Brain microvascular endothelial cell (primary cell): ENCODE measurements around the gene INO80.

Source experiments
- DNase-seq: peaks from one replicate; pipeline ENCODE4 v3.0.0-alpha.2; 2020
- H3K27ac ChIP-seq: fragments of 250-450 bp; sonication (Bioruptor Pico); 2 replicates; pipeline ENCODE4 v1.5.1; 2020; ENCODE audit warnings: mild to moderate bottlenecking, moderate library complexity
- H3K27me3 ChIP-seq: fragments of 250-450 bp; sonication (Bioruptor Pico); replicated peaks from 2 replicates; pipeline ENCODE4 v1.5.1; 2020; ENCODE audit warnings: mild to moderate bottlenecking
- H3K36me3 ChIP-seq: fragments of 250-450 bp; sonication (Bioruptor Pico); replicated peaks from 2 replicates; pipeline ENCODE4 v1.5.1; 2020; ENCODE audit warnings: mild to moderate bottlenecking
- H3K4me3 ChIP-seq: 2 replicates; pipeline ENCODE4 v1.5.1; 2011; ENCODE audit warnings: low read depth, mild to moderate bottlenecking, control low read depth, low read length, moderate library complexity
- in situ Hi-C: cut with HindIII; loops from 2 replicates; pipeline ENCODE4 v1.10.0; 2017; ENCODE audit warnings: low sequenced_read_pairs, low pct_ligation_motif_present
- TF ChIP-seq, protein P1 (sequence below): IDR thresholded peaks from 2 replicates; pipeline ENCODE4 v1.5.1; 2011; ENCODE audit warnings: low read depth, mild to moderate bottlenecking, moderate library complexity, low read length, control low read depth, inconsistent platforms; ENCODE audit errors: missing control alignments

Gene INO80

DNA sequence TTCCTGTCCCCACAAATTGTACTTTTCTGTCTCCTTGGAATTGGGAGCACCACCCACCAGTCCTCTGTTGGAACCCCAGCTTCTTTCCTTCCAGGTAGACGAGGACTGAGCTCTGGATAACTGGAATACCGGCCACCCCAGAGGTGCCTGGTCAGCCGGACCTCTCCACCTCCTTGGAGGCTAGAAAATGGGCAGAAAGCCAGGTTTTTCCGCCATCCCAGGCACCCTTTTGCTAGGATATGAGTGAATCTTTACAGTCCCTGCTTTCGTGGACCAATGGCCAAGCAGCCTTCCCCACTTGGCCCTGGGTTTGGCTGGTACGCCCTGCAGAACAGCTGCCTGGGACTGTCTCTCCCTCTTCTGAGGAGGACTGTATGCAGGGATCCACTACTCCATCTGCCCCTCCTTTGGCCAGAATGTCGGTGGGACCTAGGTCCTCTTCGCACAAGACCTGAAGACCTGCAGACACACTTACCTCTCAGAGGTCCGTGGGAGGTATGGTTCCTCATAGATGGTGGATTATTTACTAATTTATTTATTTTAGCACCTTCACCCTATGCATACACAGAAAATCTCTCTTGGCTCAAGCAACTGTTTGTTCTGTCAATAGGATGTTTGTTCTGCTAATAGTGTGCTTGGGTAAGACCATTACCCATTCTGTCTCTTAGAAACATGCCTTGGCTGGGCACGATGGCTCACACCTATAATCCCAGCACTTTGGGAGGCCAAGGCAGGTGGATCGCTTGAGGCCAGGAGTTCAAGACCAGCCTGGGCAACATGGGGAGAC lies 171.4 kb downstream of the INO80 start:
- no peaks in the 10 kb centered on the region for H3K36me3 ChIP-seq
- TF ChIP-seq, protein P1, sequence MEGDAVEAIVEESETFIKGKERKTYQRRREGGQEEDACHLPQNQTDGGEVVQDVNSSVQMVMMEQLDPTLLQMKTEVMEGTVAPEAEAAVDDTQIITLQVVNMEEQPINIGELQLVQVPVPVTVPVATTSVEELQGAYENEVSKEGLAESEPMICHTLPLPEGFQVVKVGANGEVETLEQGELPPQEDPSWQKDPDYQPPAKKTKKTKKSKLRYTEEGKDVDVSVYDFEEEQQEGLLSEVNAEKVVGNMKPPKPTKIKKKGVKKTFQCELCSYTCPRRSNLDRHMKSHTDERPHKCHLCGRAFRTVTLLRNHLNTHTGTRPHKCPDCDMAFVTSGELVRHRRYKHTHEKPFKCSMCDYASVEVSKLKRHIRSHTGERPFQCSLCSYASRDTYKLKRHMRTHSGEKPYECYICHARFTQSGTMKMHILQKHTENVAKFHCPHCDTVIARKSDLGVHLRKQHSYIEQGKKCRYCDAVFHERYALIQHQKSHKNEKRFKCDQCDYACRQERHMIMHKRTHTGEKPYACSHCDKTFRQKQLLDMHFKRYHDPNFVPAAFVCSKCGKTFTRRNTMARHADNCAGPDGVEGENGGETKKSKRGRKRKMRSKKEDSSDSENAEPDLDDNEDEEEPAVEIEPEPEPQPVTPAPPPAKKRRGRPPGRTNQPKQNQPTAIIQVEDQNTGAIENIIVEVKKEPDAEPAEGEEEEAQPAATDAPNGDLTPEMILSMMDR, result no peak
- no peak for DNase-seq
- in situ Hi-C loops, result no loop called here
- no peaks in the 10 kb centered on the region for H3K27me3 ChIP-seq
- no peak overlapping the region for H3K27ac ChIP-seq
- H3K4me3 ChIP-seq, result no peak overlapping the region

- no peaks in the 10 kb centered on the region for H3K27me3 ChIP-seq
- DNase-seq, result no peak
- H3K27ac ChIP-seq, result no peak overlapping the region
- no peaks in the 10 kb centered on the region for H3K36me3 ChIP-seq
- in situ Hi-C loops, result no loop called here
- H3K4me3 ChIP-seq, result no peak overlapping the region
- TF ChIP-seq, protein P1, result no peak
Measured at GRCh38 chr15:40943764-40944365, 172.2 kb downstream of the INO80 start.

DNA sequence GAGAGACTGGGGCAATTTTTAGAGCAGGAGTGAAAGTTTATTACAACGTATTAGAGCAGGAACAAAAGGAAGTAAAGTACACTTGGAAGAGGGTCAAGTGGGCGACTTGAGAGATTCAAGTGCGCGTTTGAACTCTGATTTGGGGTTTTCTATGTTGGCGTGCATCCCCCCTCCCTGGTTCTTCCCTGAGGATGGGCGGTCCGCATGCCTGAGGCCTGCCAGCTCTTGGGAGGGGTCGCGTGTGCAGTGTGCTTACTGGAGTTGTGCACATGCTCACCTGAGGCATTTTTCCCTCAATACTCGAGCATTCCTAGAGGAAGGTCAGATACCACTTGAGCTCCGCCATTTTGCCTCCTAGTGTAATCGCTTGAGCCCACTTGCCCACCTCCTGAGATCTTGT lies 173.2 kb downstream of the INO80 start:
- H3K27me3 ChIP-seq, result no peaks in the 10 kb centered on the region
- H3K27ac ChIP-seq, result no peak overlapping the region
- H3K4me3 ChIP-seq, result no peak overlapping the region
- TF ChIP-seq, protein P1, result no peak
- in situ Hi-C loops, result no loop called here
- no peak for DNase-seq
- H3K36me3 ChIP-seq, result no peaks in the 10 kb centered on the region

- DNase-seq, result no peak
- TF ChIP-seq, protein P1, result no peak
- Histone ChIP-seq H3K36me3 (no peaks in the 10 kb centered on the region), H3K27me3 (no peaks in the 10 kb centered on the region), H3K4me3 (peak overlapping the region; percentile 60), H3K27ac (no peak overlapping the region)
- in situ Hi-C loops, result no loop called here
Measured at GRCh38 chr15:40942337-40942854, 173.7 kb downstream of the INO80 start.

- TF ChIP-seq, protein P1, result peak; percentile 33
- Histone ChIP-seq H3K27me3 (no peaks in the 10 kb centered on the region), H3K36me3 (no peaks in the 10 kb centered on the region), H3K4me3 (peak overlapping the region; percentile 60), H3K27ac (peak overlapping the region; percentile 5)
- DNase-seq, result no peak
- in situ Hi-C loops, result no loop called here
Measured at GRCh38 chr15:40941528-40942336, 174.3 kb downstream of the INO80 start.
